Measurements from ENCODE around the gene SEPTIN14.
"Not testable (repeated sequence)": the region's sequence is repeated elsewhere in the genome, so short reads cannot be mapped to it uniquely, and the experiment has no call there.

Gene SEPTIN14

DNA sequence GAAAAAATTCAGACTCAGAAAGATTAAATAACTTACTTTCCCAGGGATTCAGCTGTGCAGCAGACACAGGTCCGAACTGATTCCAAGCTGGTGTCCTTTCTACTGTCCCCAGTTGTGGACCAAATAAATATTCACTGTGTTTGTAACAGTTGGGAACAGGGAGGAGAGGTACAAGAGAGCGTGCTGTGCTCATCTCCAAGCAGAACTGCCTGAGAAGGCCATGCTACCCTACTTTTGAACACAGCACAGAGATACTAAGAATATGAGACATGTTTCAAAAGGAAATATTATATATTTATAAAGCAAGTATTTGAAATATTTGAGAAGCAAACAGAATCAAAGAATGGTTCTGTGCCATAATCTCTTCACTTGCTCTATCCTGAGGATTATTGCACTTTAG is at the start of gene SEPTIN14:
SEPTIN14 (minus strand) TSS at position 101 of the 400 bp plus-strand sequence. CDS start 756 bp downstream, outside the sequence.
- not testable (repeated sequence) for DNase-seq

DNA sequence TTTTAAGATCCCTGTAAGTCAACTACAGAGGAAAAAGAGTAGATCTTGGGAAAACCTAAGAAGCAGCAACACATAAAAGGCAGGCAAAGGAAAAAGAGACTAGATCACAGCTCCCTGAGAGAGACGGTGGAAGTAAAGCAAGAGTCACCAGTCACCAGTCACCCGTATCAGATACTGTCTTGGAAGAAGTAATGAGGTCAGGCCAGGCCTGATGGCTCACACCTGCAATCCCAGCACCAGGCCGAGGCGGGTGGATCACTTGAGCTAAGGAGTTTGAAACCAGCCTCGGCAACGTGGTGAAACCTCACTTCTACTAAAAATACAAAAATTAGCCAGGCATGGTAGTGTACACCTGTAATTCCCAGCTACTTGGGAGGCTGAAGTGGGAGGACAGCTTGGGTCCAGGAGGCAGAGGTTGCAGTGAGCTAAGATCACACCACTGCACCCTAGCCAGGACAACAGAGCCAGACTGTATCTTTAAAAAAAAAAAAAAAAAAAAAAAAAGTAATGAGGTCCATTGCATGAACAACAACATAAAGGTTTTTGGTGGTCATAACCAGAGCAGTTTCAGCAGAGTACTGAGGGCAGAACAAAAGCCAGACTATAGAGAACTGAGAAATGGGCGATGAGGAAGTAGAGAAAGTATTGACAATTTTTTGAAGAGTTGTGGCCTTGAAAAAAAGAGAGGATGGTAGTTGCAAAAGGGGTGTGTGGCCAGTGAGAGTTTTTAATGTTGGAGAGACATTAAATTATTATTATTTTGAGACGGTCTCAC is 41.6 kb upstream of the SEPTIN14 start:
- DNase-seq, result no peak

DNA sequence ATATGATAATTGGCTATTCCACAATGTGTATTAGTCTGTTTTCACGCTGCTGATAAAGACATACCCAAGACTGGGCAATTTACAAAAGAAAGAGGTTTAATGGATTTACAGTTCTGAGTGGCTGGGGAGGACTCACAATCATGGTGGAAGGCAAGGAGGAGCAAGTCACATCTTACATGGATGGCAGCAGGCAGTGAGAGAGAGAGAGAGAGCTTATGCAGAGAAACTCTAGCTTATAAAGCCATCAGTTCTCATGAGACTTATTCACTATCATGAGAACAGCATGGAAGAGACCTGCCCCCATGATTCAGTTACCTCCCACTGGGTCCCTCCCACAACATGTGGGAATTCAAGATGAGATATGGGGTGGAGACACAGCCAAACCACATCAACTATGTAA is 38.5 kb upstream of the SEPTIN14 start:
- not testable (repeated sequence) for DNase-seq

DNA sequence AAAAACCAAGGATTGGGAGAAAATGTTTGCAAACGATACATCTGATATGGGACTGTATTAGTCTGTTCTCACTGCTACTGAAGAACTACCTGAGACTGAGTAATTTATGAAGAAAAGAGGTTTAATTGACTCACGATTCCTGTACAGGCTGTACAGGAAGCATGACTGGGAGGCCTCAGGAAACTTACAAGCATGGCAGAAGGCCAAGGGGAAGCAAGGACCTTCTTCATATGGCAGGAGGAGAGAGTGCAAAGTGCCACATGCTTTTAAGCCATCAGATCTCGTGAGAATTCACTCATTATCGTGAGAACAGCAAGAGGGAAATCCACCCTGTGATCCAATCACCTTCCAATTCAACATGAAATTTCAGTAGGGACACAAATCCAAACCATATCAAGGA is 35.7 kb upstream of the SEPTIN14 start:
- no peak for DNase-seq

DNA sequence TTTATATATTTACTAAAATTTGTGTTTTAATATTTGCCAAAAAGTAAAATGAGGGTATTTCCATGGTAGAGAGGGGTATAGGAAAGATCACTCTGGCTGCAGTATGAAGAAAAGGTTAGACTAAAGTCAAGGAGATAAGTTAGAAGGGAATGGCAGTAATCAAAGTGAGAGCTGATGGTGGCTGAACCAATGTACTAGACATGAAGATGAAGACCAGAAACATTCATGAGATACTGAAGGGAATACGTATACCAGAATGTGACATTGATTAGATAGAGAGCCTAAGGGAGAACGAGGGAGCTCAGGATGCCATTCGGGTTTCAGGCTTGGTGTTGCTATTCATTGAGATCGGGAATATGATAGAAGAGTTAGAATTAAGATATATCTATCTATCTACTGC is 32.5 kb upstream of the SEPTIN14 start:
- no peak for DNase-seq

DNA sequence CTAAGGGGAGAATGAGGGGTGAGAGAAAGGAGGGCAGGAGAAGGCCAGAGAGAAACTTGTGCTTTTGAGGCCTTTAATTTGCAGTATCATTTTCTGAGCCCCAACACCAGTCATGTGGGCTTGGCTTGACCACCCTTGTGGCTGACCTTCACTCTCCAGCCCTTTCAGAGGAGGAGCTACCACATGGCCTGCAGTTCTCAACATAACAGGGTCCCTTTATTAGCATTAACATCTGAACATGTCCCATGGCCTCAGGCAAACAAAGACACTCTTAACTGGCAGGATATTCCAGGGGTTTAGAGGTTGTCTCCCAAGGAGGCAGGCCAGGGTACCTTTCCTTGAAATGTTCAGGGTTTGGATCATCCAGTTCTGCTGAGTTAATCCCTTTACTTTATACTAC is 31.4 kb upstream of the SEPTIN14 start:
- DNase-seq, result no peak

DNA sequence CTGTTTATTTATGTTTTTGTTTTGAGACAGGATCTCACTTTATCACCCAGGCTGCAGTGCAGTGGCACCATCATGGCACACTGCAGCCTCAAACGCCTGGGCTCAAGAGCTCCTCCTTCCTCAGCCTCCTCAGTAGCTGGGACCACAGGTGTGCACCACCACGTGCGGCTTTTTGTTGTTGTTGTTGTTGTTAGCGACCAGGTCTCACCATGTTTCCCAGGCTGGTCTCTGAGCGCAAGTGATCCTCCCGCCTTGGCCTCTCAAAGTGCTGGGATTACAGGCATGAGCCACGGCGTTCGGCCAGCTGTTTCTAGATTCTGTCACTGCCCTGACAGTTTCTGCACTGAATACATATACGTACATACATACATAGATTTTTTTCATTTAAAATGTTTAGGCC is 25.8 kb upstream of the SEPTIN14 start:
- DNase-seq, result not testable (repeated sequence)

DNA sequence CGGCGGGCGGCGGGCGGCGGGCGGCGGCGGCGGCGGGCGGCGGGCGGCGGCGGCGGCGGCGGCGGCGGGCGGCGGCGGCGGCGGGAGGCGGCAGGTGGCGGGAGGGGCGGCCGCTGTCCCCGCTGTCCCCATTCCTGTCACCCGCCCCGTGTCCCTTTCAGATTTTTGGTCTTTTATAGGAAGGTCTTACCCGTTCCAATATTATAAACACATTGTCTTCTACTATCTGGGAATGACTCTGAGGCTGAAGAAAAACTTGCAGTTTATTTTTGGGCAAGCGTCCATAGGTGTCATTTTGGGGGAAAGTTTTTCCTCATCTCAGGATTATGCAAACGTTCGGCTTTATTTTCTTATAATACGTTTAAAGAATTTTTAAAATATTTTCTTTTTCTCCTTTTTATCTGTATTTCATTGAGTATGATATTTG is 25.3 kb upstream of the SEPTIN14 start:
- DNase-seq, result no peak

DNA sequence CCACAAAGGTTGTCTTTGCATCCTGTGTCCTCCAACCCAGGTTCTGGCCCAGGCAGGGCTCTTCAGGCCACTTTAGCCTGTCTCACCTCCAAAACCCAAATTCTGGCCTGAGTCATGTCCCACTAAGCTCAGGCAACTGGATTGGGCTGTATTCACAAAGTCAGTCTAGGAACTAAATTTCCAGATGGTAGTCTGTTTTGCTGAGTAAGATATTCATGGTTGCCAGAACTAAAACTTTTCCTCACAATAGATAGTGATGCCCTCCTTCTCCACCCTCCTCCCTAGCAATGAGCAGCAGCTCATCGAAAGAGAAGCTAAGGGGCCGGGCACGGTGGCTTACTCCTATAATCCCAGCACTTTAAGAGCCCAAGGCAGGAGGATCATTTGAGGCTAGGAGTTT is 21.8 kb upstream of the SEPTIN14 start:
- DNase-seq, result no peak

DNA sequence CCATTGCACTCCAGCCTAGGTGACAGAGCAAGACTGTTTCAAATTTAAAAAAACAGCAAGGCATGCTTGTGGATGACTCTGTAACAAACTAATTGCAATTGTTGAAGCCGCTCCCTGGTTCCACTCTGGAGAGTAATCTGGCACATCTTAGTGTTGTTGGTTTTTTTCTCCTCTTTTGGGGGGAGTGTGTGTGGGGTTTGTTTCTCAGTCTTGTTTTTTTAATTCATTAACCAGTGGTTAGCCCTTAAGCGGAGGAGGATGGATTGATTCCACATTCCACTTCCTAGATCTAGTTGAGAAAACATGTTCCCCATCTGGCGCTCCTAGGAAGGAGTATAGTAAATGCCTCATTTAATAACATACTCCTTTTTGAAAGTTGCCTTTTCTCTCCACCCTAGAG is 16.1 kb upstream of the SEPTIN14 start:
- no peak for DNase-seq

DNA sequence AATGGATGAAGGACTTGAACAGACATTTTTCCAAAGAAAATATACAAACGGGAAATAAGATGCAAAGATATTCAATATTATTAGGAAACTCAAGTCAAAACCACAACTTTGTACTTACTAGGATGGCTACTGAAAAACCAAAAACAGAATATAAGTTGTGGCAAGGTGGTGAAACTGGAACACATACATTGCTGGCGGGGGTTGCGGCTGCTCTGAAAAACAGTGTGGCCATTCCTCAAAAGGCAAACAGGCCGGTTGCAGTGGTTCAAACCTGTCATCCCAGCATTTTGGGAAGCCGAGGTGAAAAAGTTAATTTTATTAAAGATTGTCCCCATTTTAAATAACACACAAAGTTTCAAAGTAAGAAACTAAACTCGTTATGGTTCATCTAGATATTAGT is 14.8 kb upstream of the SEPTIN14 start:
- DNase-seq, result no peak

DNA sequence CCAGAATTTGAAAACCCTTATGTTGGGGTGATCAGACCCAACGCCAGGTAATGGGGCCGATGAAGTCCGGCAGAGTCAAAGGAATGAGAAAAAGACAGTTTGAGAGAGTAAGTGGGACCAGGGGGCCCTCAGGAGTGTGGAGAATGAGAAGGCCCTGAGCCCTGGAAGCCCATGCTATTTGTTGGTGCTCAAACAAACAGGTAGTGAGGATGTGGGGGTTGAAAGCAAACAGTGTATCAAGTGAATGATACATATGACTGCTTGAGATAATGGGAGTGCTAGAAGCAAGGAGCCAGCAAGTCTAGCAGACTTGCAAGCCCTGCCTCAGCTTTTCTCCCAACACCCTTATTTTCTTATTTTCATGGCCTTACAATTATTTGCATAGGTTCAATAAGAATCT is 11.2 kb upstream of the SEPTIN14 start:
- DNase-seq, result no peak

DNA sequence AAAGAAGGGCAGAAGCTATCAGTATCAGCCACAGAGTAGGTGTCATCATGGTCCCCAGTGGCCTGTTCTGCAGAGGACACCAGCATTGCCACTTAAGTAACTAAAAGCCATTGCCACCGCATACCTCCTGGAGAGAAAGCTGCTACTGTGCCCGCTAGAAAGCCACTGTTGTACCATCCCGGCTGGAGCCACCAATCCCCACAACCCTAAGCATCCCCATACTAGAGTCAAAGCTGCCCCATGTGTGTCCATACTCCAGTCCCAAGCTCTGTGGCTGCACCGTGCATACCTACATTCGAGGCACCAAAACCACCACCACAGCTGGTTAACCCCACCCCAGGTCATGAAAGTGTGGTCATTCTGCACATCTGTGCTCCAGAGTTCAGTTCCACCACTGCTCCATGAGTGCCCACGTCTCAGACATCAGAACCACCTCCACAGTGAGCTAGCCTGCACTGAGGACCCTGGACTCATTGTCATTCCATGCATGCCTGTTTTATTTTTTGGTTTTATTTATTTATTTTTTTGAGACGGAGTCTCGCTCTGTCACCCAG is 9.5 kb upstream of the SEPTIN14 start:
- no peak for DNase-seq

DNA sequence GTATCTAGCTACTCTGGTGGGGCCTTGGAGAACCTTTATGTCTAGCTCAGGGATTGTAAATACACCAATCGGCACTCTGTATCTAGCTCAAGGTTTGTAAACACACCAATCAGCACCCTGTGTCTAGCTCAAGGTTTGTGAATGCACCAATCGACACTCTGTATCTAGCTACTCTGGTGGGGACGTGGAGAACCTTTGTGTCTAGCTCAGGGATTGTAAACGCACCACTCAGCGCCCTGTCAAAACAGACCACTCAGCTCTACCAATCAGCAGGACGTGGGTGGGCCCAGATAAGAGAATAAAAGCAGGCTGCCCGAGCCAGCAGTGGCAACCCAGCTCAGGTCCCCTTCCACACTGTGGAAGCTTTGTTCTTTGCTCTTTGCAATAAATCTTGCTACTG is 6.4 kb upstream of the SEPTIN14 start:
- not testable (repeated sequence) for DNase-seq

DNA sequence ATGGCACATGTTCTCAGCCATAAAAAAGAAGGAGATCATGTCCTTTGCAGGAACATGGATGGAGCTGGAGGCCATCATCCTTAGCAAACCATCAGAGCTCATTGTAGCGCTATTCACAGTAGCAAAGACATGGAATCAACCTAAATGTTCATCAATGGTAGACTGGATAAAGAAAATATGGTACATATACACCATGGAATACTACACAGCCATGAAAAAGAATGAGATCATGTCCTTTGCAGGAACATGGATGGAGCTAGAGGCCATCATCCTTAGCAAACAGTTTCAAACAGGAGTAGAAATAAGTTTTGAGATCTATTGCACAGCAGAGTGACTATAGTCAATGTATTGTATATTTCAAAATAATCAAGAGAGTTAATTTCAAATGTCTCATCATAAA is 17.4 kb downstream of the SEPTIN14 start:
- not testable (repeated sequence) for DNase-seq

DNA sequence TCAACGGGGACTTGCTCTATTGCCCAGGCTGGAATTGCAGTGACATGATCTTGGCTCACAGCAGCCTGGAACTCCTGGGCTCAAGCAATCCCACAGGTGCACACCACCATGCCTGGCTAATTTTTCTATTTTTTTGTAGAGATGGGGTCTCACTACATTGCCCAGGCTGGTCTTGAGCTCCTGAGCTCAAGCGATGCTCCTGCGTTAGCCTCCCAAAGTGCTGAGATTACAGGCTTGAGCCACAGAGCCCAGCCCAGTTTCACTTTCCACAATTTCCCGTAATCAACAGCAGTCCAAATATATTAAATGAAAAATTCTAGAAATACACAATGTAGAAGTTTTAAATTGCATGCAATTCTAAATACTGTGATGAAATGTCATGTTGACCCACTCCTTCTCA is 24.0 kb downstream of the SEPTIN14 start:
- no peak for DNase-seq

DNA sequence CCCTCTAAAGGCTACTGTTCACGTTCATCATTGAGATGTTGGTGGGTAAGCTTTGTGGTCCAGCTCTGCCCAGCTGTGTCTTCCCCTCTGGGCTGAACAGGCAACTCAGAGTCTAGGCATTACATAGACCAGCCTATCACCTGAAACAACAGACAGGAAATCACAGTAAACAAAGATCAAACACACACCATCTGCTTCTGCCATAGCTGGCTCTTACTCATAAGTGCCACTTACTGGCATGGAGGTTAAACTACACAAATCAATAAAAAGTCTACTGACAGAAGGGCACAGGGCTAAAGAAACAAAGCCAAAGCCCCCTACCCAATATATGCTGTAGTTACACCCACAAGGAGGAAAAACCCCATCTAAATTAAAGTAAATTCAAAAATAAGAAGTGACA is 35.0 kb downstream of the SEPTIN14 start:
- DNase-seq, result no peak

DNA sequence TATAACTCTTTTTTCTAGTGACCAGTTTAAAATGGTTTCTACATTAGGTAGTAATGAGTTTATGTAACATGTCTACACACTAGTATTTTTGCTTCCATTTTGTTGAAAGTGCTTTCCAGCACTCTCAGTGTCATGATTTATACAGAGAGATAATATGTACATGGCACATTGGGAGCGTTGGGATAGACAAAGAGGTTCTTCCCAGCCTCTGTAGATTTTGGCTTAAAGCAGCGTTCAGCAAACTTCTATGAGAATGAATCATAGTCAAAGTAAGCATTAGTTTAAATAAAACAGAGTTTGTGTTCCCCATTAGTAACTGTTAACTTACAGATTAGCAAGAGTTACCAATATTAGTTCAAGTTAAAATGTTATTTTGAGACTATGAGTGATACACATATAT is 43.9 kb downstream of the SEPTIN14 start:
- no peak for DNase-seq

DNA sequence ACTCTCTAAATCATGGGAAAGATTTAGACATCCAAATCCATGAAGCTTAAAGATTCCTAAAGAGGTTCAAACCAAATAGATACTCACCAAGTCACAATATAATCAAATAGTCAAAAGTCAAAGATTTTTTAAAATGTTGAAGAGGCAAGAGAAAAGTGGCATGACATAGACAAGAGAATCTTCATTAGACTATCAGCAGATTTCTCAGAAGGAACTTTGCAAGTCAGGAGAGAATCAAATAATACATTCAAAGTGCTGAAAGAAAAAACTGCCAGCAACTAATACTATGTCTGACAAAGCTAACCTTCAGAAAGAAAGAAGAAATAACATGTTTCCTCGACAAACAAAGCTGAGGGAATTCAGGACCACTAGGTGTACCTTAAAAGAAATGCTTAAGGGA is 65.3 kb downstream of the SEPTIN14 start:
- DNase-seq, result not testable (repeated sequence)

DNA sequence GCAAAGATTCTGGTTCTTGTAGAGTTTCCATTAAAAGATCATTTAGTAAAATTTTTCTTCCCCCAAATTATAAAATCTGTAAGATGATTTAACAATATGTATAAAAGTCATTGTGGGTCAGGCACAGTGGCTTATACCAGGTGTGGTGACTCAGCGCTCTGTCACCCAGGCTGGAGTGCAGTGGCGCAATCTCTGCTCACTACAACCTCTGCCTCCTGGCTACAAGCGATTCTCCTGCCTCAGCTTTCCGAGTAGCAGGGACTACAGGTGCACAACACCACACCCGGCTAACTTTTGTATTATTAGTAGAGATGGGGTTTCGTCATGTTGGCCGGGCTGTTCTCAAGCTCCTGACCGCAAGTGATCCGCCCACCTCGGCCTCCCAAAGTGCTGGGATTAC is 68.0 kb downstream of the SEPTIN14 start:
- no peak for DNase-seq

DNA sequence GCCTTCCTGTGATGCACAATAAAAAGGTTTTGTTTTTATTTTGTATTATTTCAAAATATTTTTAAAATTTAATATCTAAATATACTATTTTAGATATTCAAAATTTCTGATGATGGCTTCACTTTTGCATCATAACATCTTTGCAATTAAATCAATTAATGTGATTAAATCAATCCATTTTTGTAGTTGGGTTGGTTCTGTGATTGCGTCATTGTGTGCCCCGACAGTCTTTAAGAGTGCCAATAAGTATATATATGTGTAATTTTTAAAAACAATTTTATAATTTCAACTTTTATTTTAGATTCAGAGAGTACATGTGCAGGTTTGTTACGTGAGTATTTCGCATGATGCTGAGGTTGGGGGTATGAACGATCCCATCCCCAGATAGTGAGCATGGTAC is 70.5 kb downstream of the SEPTIN14 start:
- no peak for DNase-seq

DNA sequence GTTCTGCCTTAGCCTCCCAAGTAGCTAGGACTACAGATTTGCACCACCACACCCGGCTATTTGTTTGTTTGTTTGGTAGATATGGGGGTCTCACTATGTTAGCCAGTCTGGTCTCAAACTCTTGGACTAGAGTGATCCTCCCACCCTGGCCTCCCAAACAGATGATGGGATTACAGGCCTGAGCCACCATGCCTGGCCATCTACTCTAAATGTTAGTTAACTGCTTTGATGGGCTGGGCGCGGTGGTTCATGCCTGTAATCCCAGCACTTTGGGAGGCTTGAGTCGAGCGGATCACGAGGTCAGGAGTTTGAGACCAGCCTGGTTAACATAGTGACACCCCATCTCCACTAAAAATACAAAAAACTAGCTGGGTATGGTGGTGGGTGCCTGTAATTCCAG is 74.8 kb downstream of the SEPTIN14 start:
- no peak for DNase-seq

DNA sequence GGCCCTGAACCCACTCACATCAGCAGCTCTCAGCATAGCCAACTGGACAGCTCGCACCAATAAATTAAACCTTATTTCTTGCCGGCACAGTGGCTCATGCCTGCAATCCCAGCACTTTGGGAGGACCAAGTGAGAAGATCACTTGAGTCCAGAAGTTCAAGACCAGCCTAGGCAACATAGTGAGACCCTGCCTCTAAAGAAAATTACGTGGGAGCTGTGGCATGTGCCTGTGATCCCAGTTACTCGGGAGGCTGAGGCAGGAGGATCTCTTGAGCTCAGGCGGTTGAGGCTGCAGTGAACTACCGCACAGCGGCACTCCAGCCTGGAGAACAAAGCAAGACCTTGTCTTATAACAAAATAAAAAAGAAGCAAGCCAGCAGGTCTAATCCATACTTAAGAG is 75.7 kb downstream of the SEPTIN14 start:
- no peak for DNase-seq

DNA sequence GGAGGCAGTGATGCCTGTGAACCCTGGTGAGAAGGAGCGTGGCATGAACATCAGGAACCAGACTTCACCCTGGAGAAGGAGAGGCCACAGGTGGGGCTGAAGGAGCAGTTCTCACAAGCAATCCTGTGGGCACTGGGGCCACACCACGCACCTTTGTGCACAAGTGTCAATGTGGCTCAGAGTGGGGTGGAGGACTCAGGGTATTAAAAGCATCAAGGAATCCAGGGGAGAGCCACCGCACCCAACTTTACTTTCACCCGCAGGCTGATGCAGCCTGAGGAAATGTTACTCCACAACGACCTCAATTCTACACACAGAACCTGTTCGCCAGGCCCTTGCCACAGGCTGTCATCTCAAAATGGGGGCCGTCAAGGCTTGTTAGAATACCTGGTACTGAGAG is 77.1 kb downstream of the SEPTIN14 start:
- DNase-seq, result not testable (repeated sequence)

DNA sequence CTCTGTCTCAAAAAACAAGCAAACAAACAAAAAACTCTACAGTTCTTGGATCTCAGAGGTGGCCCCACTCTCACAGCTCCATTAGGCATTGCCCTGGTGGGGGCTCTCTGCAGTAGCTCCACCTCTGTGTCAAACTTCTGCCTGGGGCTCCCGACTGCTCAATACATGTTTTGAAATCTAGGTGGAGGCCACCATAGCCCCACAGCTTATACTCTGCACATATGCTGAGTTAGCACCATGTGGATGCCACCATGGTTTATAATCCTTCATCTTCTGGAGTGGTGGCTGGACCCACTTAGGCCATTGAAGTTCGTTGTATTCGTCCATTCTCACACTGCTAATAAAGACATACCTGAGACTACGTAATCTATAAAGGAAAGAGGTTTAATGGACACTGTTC is 78.4 kb downstream of the SEPTIN14 start:
- no peak for DNase-seq
